ENCODE data around the gene MTARC2. TPM values are rescaled to one million over a fixed set of nuclear protein-coding genes. Genes with fewer than 3 reads are reported as not detected.
A peak's percentile ranks its signal among the peaks of the same experiment; 100 is the strongest.

The MTARC2 gene
- polyA plus RNA-seq, 1 donor: 61.5 TPM

- DNase-seq: no peak
Measured at GRCh38 chr1:220800262-220800661, 52.1 kb downstream of the MTARC2 start.

- DNase-seq: no peak
Measured at GRCh38 chr1:220803401-220804201, 55.5 kb downstream of the MTARC2 start.

- no peak for DNase-seq
Measured at GRCh38 chr1:220804202-220804586, 56.1 kb downstream of the MTARC2 start.

GRCh38 chr1:220806408-220806807, 58.3 kb downstream of the MTARC2 start:
- no peak for DNase-seq

GRCh38 chr1:220807726-220808125, 59.6 kb downstream of the MTARC2 start:
- DNase-seq: no peak

- DNase-seq: peak; percentile 83
Measured at GRCh38 chr1:220808345-220809186, 60.4 kb downstream of the MTARC2 start.

GRCh38 chr1:220809187-220809550, 61.0 kb downstream of the MTARC2 start:
- no peak for DNase-seq

GRCh38 chr1:220809704-220810103, 61.6 kb downstream of the MTARC2 start:
- DNase-seq: no peak

- DNase-seq: peak; percentile 77
Measured at GRCh38 chr1:220810179-220810653, 62.1 kb downstream of the MTARC2 start.

- DNase-seq: no peak
Measured at GRCh38 chr1:220810963-220811362, 62.8 kb downstream of the MTARC2 start.

- DNase-seq: no peak
Measured at GRCh38 chr1:220811695-220812094, 63.6 kb downstream of the MTARC2 start.

GRCh38 chr1:220812308-220812707, 64.2 kb downstream of the MTARC2 start:
- DNase-seq: no peak

- DNase-seq: no peak
Measured at GRCh38 chr1:220813013-220813412, 64.9 kb downstream of the MTARC2 start.

GRCh38 chr1:220815409-220815808, 67.3 kb downstream of the MTARC2 start:
- no peak for DNase-seq

- DNase-seq: no peak
Measured at GRCh38 chr1:220817907-220818306, 69.8 kb downstream of the MTARC2 start.

GRCh38 chr1:220818421-220819173, 70.5 kb downstream of the MTARC2 start:
- peak; percentile 52 for DNase-seq

GRCh38 chr1:220819467-220820026, 71.4 kb downstream of the MTARC2 start:
- DNase-seq: no peak

- DNase-seq: no peak
Measured at GRCh38 chr1:220824031-220824989, 76.2 kb downstream of the MTARC2 start.

- DNase-seq: no peak
Measured at GRCh38 chr1:220825819-220826551, 77.9 kb downstream of the MTARC2 start.

GRCh38 chr1:220826729-220827128, 78.6 kb downstream of the MTARC2 start:
- DNase-seq: no peak

Measured in left kidney (tissue), 2 donors.